MV-4-11 (cell line): Measurements from ENCODE around the gene LMBR1.
"Not testable (repeated sequence)": the region's sequence is repeated elsewhere in the genome, so short reads cannot be mapped to it uniquely, and the experiment has no call there.

Experiments used
- DNase-seq: peaks from one replicate; lab custom pipeline; 2025; lab: John Stamatoyannopoulos, UW

LMBR1 gene, protein sequence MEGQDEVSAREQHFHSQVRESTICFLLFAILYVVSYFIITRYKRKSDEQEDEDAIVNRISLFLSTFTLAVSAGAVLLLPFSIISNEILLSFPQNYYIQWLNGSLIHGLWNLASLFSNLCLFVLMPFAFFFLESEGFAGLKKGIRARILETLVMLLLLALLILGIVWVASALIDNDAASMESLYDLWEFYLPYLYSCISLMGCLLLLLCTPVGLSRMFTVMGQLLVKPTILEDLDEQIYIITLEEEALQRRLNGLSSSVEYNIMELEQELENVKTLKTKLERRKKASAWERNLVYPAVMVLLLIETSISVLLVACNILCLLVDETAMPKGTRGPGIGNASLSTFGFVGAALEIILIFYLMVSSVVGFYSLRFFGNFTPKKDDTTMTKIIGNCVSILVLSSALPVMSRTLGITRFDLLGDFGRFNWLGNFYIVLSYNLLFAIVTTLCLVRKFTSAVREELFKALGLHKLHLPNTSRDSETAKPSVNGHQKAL

DNA sequence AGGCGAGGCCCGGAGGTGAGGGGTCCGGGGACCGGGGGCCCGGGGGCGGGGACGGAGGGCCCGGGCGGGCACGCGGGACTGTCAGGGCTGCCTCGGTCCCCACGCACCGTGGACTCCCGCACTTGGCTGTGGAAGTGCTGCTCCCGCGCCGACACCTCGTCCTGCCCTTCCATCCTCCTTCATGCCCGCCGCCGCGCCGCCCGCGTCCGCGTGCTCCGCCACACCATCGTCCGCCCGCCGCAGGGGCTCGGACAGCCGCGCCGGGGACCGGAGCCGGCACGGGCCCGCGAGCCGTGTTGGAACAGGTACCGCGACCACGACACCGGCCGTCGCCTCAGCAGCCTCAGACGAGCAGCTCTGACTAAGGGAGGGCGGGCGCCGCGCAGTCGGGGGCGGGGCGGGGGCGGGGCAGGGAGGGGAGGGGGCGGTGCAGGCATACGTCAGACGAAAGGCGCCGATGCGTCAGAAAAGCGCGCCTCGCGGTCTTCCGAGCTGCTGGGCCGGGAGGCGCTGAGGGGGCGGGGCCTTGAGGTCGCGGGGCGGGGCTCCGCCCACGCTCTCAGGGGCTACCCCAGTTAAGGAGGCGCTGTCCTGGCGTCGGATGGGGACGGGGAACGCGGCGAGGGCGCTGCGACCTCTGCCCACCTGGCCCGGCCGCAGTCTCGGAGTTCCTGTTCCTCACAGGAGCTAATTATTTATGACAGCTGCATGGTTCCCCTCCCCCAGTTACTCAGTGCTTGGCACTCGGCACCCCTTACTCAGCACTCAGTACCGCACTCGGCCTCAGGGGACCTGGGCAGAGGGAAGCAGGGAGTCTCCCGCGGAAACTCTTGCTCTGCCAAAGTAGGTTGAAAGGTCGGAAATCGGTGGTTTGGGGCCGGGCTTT lies at the start of gene LMBR1:
TSS of gene LMBR1 (minus strand) at position 363 of the 886 bp plus-strand sequence. CDS start at position 173, 190 bp downstream.
- peak; percentile 90 for DNase-seq

- DNase-seq = no peak
Measured at GRCh38 chr7:156942708-156943090, 49.7 kb upstream of the LMBR1 start.

DNA sequence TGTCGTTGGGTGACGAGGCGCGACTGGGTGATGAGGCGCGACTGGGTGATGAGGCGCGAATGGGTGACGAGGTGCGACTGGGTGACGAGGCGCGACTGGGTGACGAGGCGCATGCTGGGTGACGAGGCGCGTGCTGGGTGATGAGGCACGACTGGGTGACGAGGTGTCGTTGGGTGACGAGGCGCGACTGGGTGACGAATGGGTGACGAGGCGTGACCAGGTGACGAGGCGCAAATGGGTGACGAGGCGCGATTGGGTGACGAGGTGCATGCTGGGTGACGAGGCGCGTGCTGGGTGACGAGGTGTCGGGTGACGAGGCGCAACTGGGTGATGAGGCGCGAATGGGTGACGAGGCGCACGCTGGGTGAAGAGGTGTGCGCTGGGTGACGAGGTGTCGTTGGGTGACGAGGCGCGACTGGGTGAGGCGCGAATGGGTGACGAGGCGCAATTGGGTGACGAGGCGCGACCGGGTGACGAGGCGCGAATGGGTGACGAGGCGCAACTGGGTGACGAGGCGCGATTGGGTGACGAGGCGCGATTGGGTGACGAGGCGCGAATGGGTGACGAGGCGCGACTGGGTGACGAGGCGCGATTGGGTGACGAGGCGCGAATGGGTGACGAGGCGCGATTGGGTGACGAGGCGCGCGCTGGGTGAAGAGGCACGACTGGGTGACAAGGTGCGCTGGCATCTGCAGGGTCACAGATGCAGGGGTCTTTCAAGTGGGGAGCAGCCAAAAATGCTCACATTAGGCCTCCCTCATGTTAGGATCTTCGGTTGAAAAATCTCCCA lies 48.6 kb upstream of the LMBR1 start:
- no peak for DNase-seq

DNA sequence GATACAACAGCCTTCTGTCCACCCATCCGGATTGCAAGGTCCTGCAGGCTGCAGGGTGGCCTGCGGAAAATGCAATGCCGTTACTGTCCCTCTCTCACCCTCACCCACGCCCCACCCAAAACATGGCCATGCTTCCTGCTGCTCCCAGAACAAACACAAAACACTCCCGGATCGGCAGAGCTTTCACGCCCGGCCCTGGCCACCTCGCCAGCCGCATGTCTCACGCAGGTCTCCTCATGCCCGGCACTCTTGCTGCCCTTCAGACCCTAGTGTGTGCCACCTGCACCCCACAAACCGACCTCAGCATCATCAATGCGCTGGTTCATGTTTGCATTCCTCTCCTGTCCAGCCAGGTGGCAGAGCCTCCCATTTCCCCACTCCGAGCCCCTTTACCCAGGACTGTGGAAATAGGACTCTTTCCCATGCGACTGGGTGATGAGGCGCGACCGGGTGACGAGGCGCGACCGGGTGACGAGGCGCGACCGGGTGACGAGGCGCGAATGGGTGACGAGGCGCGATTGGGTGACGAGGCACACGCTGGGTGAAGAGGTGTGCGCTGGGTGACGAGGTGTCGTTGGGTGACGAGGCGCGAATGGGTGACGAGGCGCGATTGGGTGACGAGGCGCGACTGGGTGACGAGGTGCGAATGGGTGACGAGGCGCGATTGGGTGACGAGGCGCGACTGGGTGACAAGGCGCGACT lies 47.6 kb upstream of the LMBR1 start:
- DNase-seq = no peak

DNA sequence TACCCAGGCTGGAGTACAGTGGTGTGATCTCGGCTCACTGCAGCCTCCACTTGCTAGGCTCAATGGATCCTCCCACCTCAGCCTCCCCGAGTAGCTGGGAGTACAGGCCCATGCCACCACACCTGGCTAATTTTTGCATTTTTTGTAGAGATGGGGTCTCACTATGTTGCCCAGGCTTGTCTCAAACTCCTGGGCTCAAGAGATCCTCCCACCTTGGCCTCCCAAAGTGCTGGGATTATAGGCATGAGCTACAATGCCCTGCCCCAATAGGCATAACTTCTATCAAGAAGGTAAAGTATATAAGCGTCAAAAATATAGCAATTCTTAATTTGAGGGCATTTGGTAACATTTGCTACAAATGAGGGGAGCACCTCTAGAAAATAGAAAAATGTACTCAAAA lies 43.8 kb upstream of the LMBR1 start:
- DNase-seq = not testable (repeated sequence)

GRCh38 chr7:156935250-156935649 lies 42.3 kb upstream of the LMBR1 start:
- DNase-seq = no peak

GRCh38 chr7:156932006-156932405 lies 39.0 kb upstream of the LMBR1 start:
- no peak for DNase-seq

- DNase-seq = no peak
Measured at GRCh38 chr7:156929789-156930539, 37.0 kb upstream of the LMBR1 start.

- no peak for DNase-seq
Measured at GRCh38 chr7:156928406-156928747, 35.4 kb upstream of the LMBR1 start.

DNA sequence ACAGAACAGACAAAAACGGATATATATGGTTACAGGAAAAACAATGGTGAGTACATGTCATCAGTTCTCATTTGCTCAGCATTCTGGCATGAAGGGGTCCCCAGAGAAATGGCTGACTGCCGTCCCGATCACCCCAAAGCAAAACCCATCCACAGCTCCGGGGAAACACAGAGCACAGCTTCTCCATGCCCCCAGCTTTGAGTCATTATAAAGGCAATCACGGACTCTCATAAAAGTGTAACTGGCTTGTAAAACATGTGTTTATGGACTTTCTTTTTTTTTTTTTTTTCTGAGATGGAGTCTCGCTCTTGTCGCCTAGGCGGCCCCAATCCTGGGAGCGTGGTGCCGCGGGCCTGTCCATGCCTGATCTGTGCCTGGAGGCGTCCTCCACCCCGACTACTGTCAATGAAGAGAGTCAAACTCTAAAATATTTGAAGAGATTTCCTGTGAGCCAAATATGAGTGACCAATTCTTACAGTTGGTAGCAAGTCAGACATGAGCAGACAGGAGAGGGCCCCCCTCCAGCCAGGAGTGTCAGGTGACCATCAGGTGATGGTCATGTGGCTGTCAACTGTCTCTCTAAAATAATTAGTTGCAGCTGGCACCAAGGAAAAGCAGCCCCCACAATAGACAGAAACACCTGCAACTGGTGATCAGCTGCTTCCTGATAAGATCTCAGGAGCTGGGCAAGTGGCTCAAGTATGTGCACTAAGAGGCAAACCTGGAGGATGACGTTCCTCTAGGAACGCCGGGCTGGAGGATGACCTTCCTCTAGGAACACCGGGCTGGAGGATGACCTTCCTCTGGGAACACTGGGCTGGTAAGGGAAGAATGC lies 34.8 kb upstream of the LMBR1 start:
- DNase-seq = no peak

DNA sequence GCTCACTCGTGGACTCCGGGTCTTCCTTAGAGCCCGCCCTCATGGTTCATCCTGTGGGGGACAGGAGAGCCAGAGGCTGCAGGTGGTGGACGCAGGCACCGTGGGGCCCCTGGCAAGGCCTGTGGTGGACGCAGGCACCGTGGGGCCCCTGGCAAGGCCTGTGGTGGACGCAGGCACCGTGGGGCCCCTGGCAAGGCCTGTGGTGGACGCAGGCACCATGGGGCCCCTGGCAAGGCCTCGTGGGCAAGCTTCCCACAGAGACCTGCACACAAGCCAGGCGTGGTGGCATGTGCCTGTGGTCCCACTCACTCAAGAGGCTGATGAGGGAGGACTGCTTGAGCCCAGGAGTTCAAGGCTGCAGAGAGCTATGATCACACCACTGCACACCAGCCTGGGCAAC lies 32.8 kb upstream of the LMBR1 start:
- not testable (repeated sequence) for DNase-seq

GRCh38 chr7:156922304-156922703 lies 29.3 kb upstream of the LMBR1 start:
- DNase-seq = not testable (repeated sequence)

DNA sequence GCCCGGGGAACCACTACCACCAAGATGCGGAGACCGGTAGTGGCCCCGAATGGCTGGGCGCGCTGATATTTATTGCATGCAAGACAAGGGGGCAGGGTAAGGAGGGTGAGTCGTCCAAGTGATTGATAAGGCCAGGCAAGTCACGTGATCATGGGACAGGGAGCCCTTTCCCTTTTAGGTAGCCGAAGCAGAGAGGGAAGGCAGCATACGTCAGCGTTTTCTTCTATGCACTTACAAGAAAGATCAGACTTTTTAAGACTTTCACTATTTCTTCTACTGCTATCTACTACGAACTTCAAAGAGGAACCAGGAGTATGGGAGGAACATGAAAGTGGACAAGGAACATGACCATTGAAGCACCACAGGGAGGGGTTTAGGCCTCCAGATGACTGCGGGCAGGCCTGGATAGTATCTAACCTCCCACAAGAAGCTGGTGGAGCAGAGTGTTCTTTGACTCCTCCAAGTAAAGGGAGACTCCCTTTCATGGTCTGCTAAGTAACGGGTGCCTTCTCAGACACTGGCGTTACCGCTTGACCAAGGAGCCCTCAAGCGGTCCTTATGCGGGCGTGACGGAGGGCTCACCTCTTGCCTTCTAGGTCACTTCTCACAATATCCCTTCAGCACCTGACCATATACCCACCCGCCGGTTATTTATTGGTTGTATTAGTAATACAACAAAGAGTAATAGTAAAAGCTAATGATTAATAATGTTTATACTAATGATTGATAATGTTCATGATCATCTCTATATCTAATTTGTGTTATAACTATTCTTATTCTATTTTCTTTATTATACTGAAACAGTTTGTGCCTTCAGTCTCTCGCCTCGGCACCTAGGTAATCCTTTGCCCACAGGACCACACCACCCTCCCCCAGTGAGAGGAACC lies 27.7 kb upstream of the LMBR1 start:
- DNase-seq = peak; percentile 86

- DNase-seq = no peak
Measured at GRCh38 chr7:156920076-156920475, 27.1 kb upstream of the LMBR1 start.

DNA sequence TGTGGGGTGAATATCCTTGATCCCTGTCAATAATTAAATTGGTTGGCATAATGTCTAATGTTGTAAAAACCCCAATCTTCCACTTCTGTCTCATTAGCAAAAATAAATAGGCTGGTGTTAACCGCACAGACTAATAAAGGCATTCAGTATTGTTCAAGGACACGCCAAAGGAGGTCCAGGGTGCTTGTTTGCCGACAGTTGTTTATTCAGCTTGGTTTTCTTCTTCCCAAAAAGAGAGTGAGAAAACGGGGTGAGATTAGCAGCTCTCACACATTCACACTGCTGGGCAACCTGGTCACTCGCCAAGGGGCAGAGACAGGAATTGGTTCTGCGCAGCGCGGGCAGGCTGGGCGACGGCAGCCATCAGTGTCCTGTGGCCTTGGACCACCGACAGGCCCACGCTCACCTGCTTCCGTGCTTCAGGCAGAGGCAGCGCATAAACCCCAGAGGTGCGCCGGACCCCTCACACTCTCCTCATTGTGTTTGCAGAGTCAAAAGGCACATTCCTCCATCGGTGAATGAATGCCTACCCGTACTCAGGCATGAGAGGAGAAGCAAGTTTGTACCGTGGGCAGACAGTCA lies 26.2 kb upstream of the LMBR1 start:
- no peak for DNase-seq

DNA sequence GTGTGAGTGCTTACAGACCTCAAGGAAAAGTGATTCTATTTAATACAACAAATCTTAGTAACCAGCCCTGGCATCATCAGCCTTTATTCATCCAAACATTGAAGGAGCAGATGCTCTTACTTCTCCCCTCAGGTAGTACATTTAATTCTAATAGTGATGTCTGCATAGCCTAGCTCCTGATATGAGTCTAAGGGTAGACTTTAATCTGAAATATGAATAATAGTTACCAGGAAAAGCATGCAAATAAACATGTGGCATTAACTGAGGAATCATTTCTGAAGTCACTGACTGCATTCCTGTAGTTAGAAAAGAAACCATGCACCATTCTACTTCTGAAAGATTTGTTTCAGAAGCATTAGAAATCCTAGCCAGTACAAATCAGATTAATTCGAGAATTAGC lies 25.7 kb upstream of the LMBR1 start:
- no peak for DNase-seq

- not testable (repeated sequence) for DNase-seq
Measured at GRCh38 chr7:156909574-156910252, 16.7 kb upstream of the LMBR1 start.

DNA sequence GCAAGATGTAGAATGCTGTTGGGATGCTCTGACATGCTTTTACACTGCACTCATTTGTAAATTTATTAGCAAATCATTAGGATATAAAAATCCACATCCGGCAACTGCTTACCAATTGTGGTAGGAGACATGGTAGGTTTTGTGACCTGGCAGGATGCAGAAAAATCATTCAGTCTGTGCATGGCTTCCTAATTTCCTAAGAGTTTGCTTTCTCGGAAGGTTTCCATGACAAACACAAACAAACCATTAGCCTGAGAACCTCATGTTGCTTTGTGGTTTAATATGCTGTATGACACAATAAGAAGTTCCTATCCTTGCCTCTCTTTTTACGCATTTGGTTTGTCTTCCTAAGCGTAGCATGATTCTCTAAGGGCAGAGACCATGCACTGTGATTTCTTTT lies 14.7 kb upstream of the LMBR1 start:
- no peak for DNase-seq
